ENCODE measurements around the gene YAP1.

DNA sequence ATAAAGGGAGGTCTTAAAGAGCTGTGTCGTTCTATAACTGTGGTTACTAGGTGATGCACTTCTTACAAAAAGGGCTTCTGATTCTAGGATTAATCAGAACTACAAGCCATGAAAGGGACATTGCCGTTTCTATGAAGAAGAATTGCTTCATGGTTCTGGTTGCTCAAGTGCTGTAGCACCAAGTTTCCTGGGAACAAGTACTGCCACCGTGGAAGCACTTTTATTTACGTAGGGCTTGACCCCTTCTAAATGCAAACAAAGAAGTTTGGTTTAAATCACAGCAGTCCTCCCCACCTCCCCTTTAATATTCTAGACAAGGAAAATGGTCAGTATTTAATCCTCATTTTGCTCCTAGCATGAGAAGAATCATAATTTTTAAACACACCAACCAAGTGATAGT lies 9.8 kb downstream of the YAP1 start:
- no peak for TF ChIP-seq TAF1 (IDR thresholded peaks at IDR 0.05; ENCODE audit: borderline replicate concordance, low read depth, low read length)
- TF ChIP-seq POLR2A (IDR thresholded peaks at IDR 0.05; ENCODE audit: low read depth, low read length): no peak

All from GM12892 (cell line).